Panc1 (cell line): Measurements from ENCODE around the gene RPAP2.

ENCODE experiments used
- CTCF ChIP-seq: fragments of 450-650 bp; IDR thresholded peaks from 2 replicates; pipeline ENCODE4 v1.5.1; 2017; ENCODE audit warnings: mild to moderate bottlenecking
- POLR2AphosphoS5 ChIP-seq: IDR thresholded peaks from 2 replicates; pipeline ENCODE4 v1.6.1; 2012; ENCODE audit warnings: mild to moderate bottlenecking, low read depth, low read length, moderate library complexity
- REST ChIP-seq, 2 experiments: IDR thresholded peaks; 2 replicates each; pipeline ENCODE4 v1.6.1; 2011 to 2012; ENCODE audit warnings: low read depth in 2 of 2, control low read depth in 1 of 2, low read length in 1 of 2, mild to moderate bottlenecking in 1 of 2, moderate library complexity in 1 of 2; ENCODE audit not compliant: insufficient read depth in 1 of 2

GRCh38 chr1:92315766-92316599 is 17.1 kb downstream of the RPAP2 start:
- no peak for TF ChIP-seq POLR2AphosphoS5
- no peak for TF ChIP-seq CTCF
- TF ChIP-seq REST (IDR thresholded peaks at IDR 0.05; ENCODE audit: insufficient read depth in 1 of 2, low read depth in 2 of 2, low read length in 1 of 2): no peak
